Adipocyte (in vitro differentiated cells): Measurements from ENCODE around the gene GOLPH3L.
"Not testable (repeated sequence)": the region's sequence is repeated elsewhere in the genome, so short reads cannot be mapped to it uniquely, and the experiment has no call there.

Experiments
- DNase-seq: peaks from one replicate; pipeline ENCODE4 v3.0.0-alpha.2; 2015; ENCODE audit warnings: low read depth
- H3K27me3 ChIP-seq: replicated peaks from 2 replicates; pipeline ENCODE4 v1.7.0; 2013; ENCODE audit warnings: mild to moderate bottlenecking, low read length, moderate library complexity; ENCODE audit not compliant: control insufficient read depth, insufficient read depth
- H3K36me3 ChIP-seq: 2 replicates; pipeline ENCODE4 v1.7.0; 2013; ENCODE audit warnings: low read length, mild to moderate bottlenecking, moderate library complexity; ENCODE audit not compliant: control insufficient read depth, insufficient read depth, severe bottlenecking
- H3K4me1 ChIP-seq: 2 replicates; pipeline ENCODE4 v1.7.0; 2013; ENCODE audit warnings: mild to moderate bottlenecking, low read length, moderate library complexity; ENCODE audit not compliant: control insufficient read depth, insufficient read depth
- H3K4me3 ChIP-seq: 2 replicates; pipeline ENCODE4 v1.7.0; 2013; ENCODE audit warnings: mild to moderate bottlenecking, low read length, moderate library complexity
- H3K9ac ChIP-seq: 2 replicates; pipeline ENCODE4 v1.7.0; 2013; ENCODE audit warnings: mild to moderate bottlenecking, low read length, moderate library complexity
- H3K9me3 ChIP-seq: 2 replicates; pipeline ENCODE4 v1.7.0; 2013; ENCODE audit warnings: mild to moderate bottlenecking, low read length, moderate library complexity; ENCODE audit not compliant: control insufficient read depth

GOLPH3L gene

GRCh38 chr1:150613061-150613920 is 83.7 kb downstream of the GOLPH3L start:
- peak overlapping the region; percentile 49 for H3K4me3 ChIP-seq
- H3K4me1 ChIP-seq: peaks cover 41% of the 10 kb centered on the region
- peak; percentile 86 for DNase-seq
- H3K9me3 ChIP-seq: no peaks in the 10 kb centered on the region
- H3K36me3 ChIP-seq: no peaks in the 10 kb centered on the region
- H3K9ac ChIP-seq: peak overlapping the region; percentile 46
- no peaks in the 10 kb centered on the region for H3K27me3 ChIP-seq

GRCh38 chr1:150612014-150612345 is 85.0 kb downstream of the GOLPH3L start:
- H3K36me3 ChIP-seq: no peaks in the 10 kb centered on the region
- H3K4me1 ChIP-seq: peaks cover 41% of the 10 kb centered on the region
- no peaks in the 10 kb centered on the region for H3K27me3 ChIP-seq
- H3K9ac ChIP-seq: peak overlapping the region; percentile 25
- H3K4me3 ChIP-seq: peak overlapping the region; percentile 2
- no peak for DNase-seq
- H3K9me3 ChIP-seq: no peaks in the 10 kb centered on the region

DNA sequence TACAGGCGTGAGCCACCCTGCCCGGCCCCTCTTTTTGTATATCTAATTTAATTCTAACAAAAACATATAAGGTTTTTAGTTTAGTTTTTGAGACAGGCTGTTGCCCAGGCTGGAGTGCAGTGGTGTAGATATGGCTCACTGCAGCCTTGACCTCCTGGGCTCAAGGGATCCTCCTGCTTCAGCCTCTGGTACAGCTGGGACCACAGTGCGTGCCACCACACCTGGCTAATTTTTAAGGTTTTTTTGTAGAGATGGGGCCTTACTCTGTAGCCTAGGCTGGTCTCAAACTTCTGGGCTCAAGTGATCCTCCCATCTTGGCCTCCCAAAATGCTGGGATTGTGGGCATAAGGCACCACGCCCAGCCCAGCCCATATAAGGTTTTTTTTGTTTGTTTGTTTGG is 86.4 kb downstream of the GOLPH3L start:
- DNase-seq: no peak
- H3K36me3 ChIP-seq: no peaks in the 10 kb centered on the region
- H3K9ac ChIP-seq: no peak overlapping the region
- no peak overlapping the region for H3K4me3 ChIP-seq
- H3K9me3 ChIP-seq: no peaks in the 10 kb centered on the region
- no peaks in the 10 kb centered on the region for H3K27me3 ChIP-seq
- peaks cover 41% of the 10 kb centered on the region for H3K4me1 ChIP-seq

GRCh38 chr1:150609732-150610131 is 87.2 kb downstream of the GOLPH3L start:
- peak; percentile 37 for DNase-seq
- Histone ChIP-seq H3K4me3 (no peak overlapping the region), H3K9ac (peak overlapping the region; percentile 54), H3K27me3 (no peaks in the 10 kb centered on the region), H3K9me3 (no peaks in the 10 kb centered on the region), H3K36me3 (no peaks in the 10 kb centered on the region), H3K4me1 (peaks cover 46% of the 10 kb centered on the region)

DNA sequence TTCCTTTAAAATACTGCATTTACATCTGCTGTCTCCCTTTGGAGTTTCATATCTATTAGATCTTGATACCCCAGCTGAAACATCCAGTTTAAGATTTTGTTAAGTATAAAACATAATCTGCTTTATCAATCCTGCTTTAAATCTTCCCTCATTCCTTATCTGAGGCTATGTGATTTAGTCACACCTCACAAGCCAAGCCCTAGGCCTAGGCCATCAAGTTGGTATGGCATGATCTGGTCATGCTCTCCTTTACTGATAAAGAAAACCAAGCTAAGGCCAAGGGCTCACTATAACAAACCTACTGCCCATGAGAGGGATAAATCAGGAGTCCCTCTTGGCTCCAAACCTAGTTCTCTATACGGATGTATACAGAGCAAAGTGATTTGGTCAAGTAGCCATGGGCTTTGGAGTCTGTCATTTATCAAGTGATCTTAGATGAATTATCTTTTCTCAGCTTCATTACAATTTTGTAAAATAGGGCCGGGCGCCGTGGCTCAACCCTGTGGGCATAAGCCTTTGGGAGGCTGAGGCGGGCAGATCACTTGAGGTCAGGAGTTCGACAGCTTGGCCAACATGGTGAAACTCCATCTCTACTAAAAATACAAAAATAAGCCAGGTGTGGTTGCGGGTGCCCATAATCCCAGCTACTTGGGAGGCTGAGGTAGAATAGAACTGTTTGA is 90.4 kb downstream of the GOLPH3L start:
- Histone ChIP-seq H3K9me3 (no peaks in the 10 kb centered on the region), H3K4me3 (no peak overlapping the region), H3K9ac (no peak overlapping the region), H3K36me3 (no peaks in the 10 kb centered on the region), H3K27me3 (no peaks in the 10 kb centered on the region), H3K4me1 (peaks cover 32% of the 10 kb centered on the region)
- DNase-seq: no peak

GRCh38 chr1:150605451-150605731 is 91.6 kb downstream of the GOLPH3L start:
- H3K9ac ChIP-seq, H3K36me3 ChIP-seq, H3K27me3 ChIP-seq, H3K9me3 ChIP-seq, DNase-seq, H3K4me3 ChIP-seq: not testable (repeated sequence)
- H3K4me1 ChIP-seq: peaks cover 25% of the 10 kb centered on the region

- H3K4me1 ChIP-seq: peaks cover 18% of the 10 kb centered on the region
- H3K9me3 ChIP-seq: no peaks in the 10 kb centered on the region
- peak overlapping the region; percentile 63 for H3K9ac ChIP-seq
- peak overlapping the region; percentile 38 for H3K4me3 ChIP-seq
- no peaks in the 10 kb centered on the region for H3K27me3 ChIP-seq
- DNase-seq: no peak
- no peaks in the 10 kb centered on the region for H3K36me3 ChIP-seq
These were observed 92.7 kb downstream of the GOLPH3L start for GRCh38 chr1:150604226-150604588.

DNA sequence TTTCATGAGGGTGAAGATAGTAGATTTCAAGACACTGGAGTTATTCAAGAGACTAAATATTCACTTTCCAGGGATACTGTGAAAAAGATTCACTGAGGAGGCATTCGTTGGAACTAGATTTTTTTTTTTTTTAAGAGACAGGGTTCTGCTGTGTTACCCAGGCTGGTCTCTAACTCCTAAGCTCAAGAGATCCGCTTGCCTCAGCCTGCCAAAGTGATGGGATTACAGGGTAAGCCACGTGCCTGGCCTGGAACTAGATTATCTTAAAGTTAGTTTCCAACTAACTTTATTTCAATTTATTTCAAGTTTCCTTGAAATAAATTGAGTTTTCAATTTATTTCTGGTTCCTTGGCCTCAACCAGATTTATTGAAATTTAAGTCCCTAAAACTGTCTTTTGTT is 93.2 kb downstream of the GOLPH3L start:
- no peak overlapping the region for H3K4me3 ChIP-seq
- DNase-seq: no peak
- H3K4me1 ChIP-seq: peaks cover 18% of the 10 kb centered on the region
- H3K36me3 ChIP-seq: no peaks in the 10 kb centered on the region
- H3K27me3 ChIP-seq: no peaks in the 10 kb centered on the region
- no peaks in the 10 kb centered on the region for H3K9me3 ChIP-seq
- H3K9ac ChIP-seq: peak overlapping the region; percentile 63

DNA sequence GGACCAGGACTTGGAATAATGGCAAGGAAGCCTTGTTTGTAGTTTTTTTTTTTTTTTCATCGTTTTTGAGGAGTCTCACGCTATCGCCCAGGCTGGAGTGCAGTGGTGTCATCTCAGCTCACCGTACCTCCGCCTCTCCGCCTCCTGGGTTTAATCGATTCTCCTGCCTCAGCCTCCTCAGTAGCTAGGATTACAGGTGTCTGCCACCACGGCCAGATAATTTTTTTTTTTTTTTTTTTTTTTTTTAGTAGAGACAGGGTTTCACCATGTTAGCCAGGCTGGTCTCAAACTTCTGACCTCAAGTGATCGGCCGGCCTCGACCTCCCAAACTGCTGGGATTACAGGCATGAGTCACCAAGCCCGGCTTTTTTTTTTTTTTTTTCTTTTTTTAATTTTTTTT is 94.6 kb downstream of the GOLPH3L start:
- not testable (repeated sequence) for H3K9ac ChIP-seq, DNase-seq, H3K9me3 ChIP-seq, H3K36me3 ChIP-seq, H3K4me3 ChIP-seq, H3K27me3 ChIP-seq
- peaks cover 18% of the 10 kb centered on the region for H3K4me1 ChIP-seq

DNA sequence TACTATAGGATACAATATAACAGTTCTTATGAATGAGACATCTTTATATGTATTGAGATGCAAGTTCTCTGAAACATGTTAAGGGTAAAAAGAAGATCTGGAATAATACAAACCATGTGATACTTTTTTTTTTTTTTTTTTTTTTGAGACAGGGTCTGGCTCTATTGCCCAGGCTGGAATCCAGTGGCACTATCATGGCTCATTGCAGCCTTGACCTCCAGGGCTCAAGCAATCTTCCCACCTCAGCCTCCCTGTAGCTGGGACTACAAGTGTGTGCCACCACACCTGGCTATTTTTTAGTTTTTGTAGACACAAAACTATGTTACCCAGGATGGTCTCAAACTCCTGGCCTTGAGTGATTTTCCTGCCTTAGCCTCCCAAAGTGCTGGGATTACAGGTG is 95.4 kb downstream of the GOLPH3L start:
- H3K9ac ChIP-seq: no peak overlapping the region
- no peak overlapping the region for H3K4me3 ChIP-seq
- no peaks in the 10 kb centered on the region for H3K27me3 ChIP-seq
- no peak for DNase-seq
- peaks cover 18% of the 10 kb centered on the region for H3K4me1 ChIP-seq
- no peaks in the 10 kb centered on the region for H3K36me3 ChIP-seq
- no peaks in the 10 kb centered on the region for H3K9me3 ChIP-seq

GRCh38 chr1:150598346-150598745 is 98.6 kb downstream of the GOLPH3L start:
- not testable (repeated sequence) for H3K9me3 ChIP-seq, H3K27me3 ChIP-seq, H3K9ac ChIP-seq, H3K36me3 ChIP-seq, H3K4me1 ChIP-seq, DNase-seq, H3K4me3 ChIP-seq

DNA sequence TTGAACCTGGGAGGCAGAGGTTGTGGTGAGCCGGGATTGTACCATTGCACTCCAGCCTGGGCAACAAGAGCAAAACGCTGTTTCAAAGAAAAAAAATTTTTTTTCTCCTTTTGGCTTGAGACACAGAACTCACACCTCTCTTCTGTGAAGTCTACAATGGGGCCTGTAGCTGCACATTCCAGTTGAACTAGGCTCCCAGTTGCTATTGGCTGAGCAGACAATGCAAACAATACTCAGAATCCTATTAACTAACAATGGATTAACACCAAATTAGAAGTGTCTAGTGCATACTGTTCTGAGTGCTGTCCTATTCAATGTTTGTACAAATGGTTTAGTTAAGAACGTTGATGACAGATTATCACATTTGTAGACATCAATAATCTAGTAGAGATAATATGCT is 100.0 kb downstream of the GOLPH3L start:
- Histone ChIP-seq H3K4me3 (no peak overlapping the region), H3K4me1 (no peaks in the 10 kb centered on the region), H3K27me3 (no peaks in the 10 kb centered on the region), H3K36me3 (no peaks in the 10 kb centered on the region), H3K9ac (no peak overlapping the region), H3K9me3 (no peaks in the 10 kb centered on the region)
- DNase-seq: no peak
